ENCODE results near the gene KCNK18.
A peak's percentile ranks its signal among the peaks of the same experiment; 100 is the strongest.

Gene KCNK18

GRCh38 chr10:117216611-117217195 lies 19.4 kb downstream of the KCNK18 start:
- TF ChIP-seq CTCF (IDR thresholded peaks at IDR 0.05): peak; percentile 99
- H3K27me3 ChIP-seq: no peaks in the 10 kb centered on the region
- H3K4me1 ChIP-seq (ENCODE audit: control insufficient read depth in 1 of 2, insufficient read depth in 1 of 2, low read depth in 1 of 2, low read length in 1 of 2): peaks cover 52 to 62% of the 10 kb centered on the region in 2 experiments
- H3K27ac ChIP-seq: peak overlapping the region; percentile 65
- H3K9me3 ChIP-seq: no peaks in the 10 kb centered on the region
- H3K4me3 ChIP-seq (ENCODE audit: low read depth in 1 of 2, low read length in 1 of 2): peak overlapping the region; percentile 83 to 92
- H3K36me3 ChIP-seq: no peaks in the 10 kb centered on the region

GRCh38 chr10:117217196-117217761 lies 20.0 kb downstream of the KCNK18 start:
- peaks cover 52 to 62% of the 10 kb centered on the region in 2 experiments for H3K4me1 ChIP-seq (ENCODE audit: control insufficient read depth in 1 of 2, insufficient read depth in 1 of 2, low read depth in 1 of 2, low read length in 1 of 2)
- no peaks in the 10 kb centered on the region for H3K36me3 ChIP-seq
- peak overlapping the region; percentile 65 for H3K27ac ChIP-seq
- no peaks in the 10 kb centered on the region for H3K27me3 ChIP-seq
- no peak for TF ChIP-seq CTCF (IDR thresholded peaks at IDR 0.05)
- no peaks in the 10 kb centered on the region for H3K9me3 ChIP-seq
- peak overlapping the region; percentile 83 to 92 for H3K4me3 ChIP-seq (ENCODE audit: low read depth in 1 of 2, low read length in 1 of 2)

GRCh38 chr10:117218654-117219053 lies 21.4 kb downstream of the KCNK18 start:
- no peak overlapping the region for H3K4me3 ChIP-seq (ENCODE audit: low read depth in 1 of 2, low read length in 1 of 2)
- no peaks in the 10 kb centered on the region for H3K36me3 ChIP-seq
- no peaks in the 10 kb centered on the region for H3K27me3 ChIP-seq
- TF ChIP-seq CTCF (IDR thresholded peaks at IDR 0.05): no peak
- peaks cover 50 to 53% of the 10 kb centered on the region in 2 experiments for H3K4me1 ChIP-seq (ENCODE audit: control insufficient read depth in 1 of 2, insufficient read depth in 1 of 2, low read depth in 1 of 2, low read length in 1 of 2)
- H3K27ac ChIP-seq: no peak overlapping the region
- H3K9me3 ChIP-seq: no peaks in the 10 kb centered on the region

GRCh38 chr10:117221156-117221711 lies 23.9 kb downstream of the KCNK18 start:
- no peaks in the 10 kb centered on the region for H3K27me3 ChIP-seq
- H3K36me3 ChIP-seq: no peaks in the 10 kb centered on the region
- H3K9me3 ChIP-seq: no peaks in the 10 kb centered on the region
- H3K27ac ChIP-seq: no peak overlapping the region
- TF ChIP-seq CTCF (IDR thresholded peaks at IDR 0.05): no peak
- H3K4me1 ChIP-seq (ENCODE audit: control insufficient read depth in 1 of 2, insufficient read depth in 1 of 2, low read depth in 1 of 2, low read length in 1 of 2): peaks cover 24 to 27% of the 10 kb centered on the region in 2 experiments
- H3K4me3 ChIP-seq (ENCODE audit: low read depth in 1 of 2, low read length in 1 of 2): no peak overlapping the region

- H3K27ac ChIP-seq: no peak overlapping the region
- H3K9me3 ChIP-seq: no peaks in the 10 kb centered on the region
- TF ChIP-seq CTCF (IDR thresholded peaks at IDR 0.05): no peak
- peaks cover 18 to 24% of the 10 kb centered on the region in 2 experiments for H3K4me1 ChIP-seq (ENCODE audit: control insufficient read depth in 1 of 2, insufficient read depth in 1 of 2, low read depth in 1 of 2, low read length in 1 of 2)
- no peak overlapping the region for H3K4me3 ChIP-seq (ENCODE audit: low read depth in 1 of 2, low read length in 1 of 2)
- no peaks in the 10 kb centered on the region for H3K36me3 ChIP-seq
- H3K27me3 ChIP-seq: no peaks in the 10 kb centered on the region
Measured at GRCh38 chr10:117222552-117222951, 25.3 kb downstream of the KCNK18 start.
